Tibial nerve (tissue), 4 donors: ENCODE results near the gene RAB36.

Experiments
- EP300 ChIP-seq, 2 donors: sonication (generic); formaldehyde crosslinking; IDR thresholded peaks; one replicate each; pipeline ENCODE4 v1.6.1; 2017; ENCODE audit warnings: antibody characterized with exemption in 2 of 2, mild to moderate bottlenecking in 1 of 2
- POLR2A ChIP-seq, 2 donors: fragments of 450-650 bp; IDR thresholded peaks; one replicate each; pipeline ENCODE4 v1.6.1; 2017; ENCODE audit warnings: antibody characterized with exemption in 2 of 2, mild to moderate bottlenecking in 2 of 2, moderate library complexity in 2 of 2
- TF ChIP-seq, protein P1 (sequence below), 5 experiments: fragments of 200-600 bp in 3 of 5; fragments of 450-650 bp in 2 of 5; sonication (generic) in 3 of 5; IDR thresholded peaks; one replicate each; pipeline ENCODE4 v1.5.1; 2016 to 2019; ENCODE audit warnings: antibody characterized with exemption in 5 of 5, mild to moderate bottlenecking in 3 of 5, moderate library complexity in 2 of 5

DNA sequence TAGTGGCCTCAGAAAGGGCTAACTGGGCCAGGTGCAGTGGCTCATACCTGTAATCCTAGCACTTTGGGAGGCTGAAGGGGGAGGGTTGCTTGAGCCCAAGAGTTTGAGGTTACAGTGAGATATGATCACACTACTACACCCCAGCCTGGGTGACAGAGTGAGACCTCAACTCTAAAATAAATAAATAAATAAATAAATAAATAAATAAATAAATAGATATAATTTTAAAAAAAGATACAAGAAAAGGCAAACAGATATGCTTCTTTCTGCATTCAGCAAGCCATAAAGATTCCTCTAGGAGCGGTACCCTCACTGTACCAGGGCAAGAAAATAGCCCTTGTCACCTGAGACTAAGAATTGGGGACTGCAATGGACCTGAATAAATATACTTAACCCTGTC lies 2.2 kb upstream of the RAB36 start:
- TF ChIP-seq POLR2A (IDR thresholded peaks at IDR 0.05) (no peak), EP300 (IDR thresholded peaks at IDR 0.05) (no peak)
- TF ChIP-seq, protein P1, sequence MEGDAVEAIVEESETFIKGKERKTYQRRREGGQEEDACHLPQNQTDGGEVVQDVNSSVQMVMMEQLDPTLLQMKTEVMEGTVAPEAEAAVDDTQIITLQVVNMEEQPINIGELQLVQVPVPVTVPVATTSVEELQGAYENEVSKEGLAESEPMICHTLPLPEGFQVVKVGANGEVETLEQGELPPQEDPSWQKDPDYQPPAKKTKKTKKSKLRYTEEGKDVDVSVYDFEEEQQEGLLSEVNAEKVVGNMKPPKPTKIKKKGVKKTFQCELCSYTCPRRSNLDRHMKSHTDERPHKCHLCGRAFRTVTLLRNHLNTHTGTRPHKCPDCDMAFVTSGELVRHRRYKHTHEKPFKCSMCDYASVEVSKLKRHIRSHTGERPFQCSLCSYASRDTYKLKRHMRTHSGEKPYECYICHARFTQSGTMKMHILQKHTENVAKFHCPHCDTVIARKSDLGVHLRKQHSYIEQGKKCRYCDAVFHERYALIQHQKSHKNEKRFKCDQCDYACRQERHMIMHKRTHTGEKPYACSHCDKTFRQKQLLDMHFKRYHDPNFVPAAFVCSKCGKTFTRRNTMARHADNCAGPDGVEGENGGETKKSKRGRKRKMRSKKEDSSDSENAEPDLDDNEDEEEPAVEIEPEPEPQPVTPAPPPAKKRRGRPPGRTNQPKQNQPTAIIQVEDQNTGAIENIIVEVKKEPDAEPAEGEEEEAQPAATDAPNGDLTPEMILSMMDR (IDR thresholded peaks at IDR 0.05) = no peak
